ENCODE data around the gene TRABD2B. TPM values are rescaled to one million over a fixed set of nuclear protein-coding genes. Genes with fewer than 3 reads are reported as not detected.

Gene TRABD2B
- total and polyA plus RNA-seq, 2 of the 13 experiments (the other 11 are each of a cell fraction or from before 2014, with no cell fraction given) = 0.04 TPM; not detected in 1

- WGBS (ENCODE audit: low lambda C conversion rate) = 1% methylated on average over 8 of the region's 8 CpGs
- peak overlapping the region; percentile 88 for H3K4me2 ChIP-seq (ENCODE audit: low read depth, low read length)
- peak; percentile 91 for DNase-seq (ENCODE audit: low spot score)
- no peaks in the 10 kb centered on the region for H3K79me2 ChIP-seq (ENCODE audit: insufficient read depth, low read length)
- intact Hi-C loops (cut with micrococcal nuclease; ENCODE audit: unreplicated experiment) = loop anchor here (2.0 to 5.0 kb wide), 2 partner anchors 78 to 181 kb away; no protein-coding TSS in a partner anchor
- no peaks in the 10 kb centered on the region for H3K9me3 ChIP-seq (ENCODE audit: low read length)
- in situ Hi-C loops (cut with HindIII; ENCODE audit: extremely low pct_ligation_motif_present, low pct_unique_long_range_greater_than_20kb) = no loop called here
- peak overlapping the region; percentile 15 to 65 (median 31); a peak in 5 of 6 replicates for H3K4me3 ChIP-seq (replicated peaks in 1 of 3; ENCODE audit: insufficient read depth in 1 of 3, low read depth in 2 of 3, low read length in 3 of 3)
- H2AFZ ChIP-seq (ENCODE audit: low read length) = no peak overlapping the region
- ChIA-PET CTCF (ENCODE audit: low intra/inter-chr PET ratio, low total read pairs) (no interaction called here), POLR2A (interaction anchor here (0.6 to 4.0 kb wide), 26 partner anchors 12 to 585 kb away, joined by 3 to 44 read pairs (median 4); partner anchors contain the start of genes CMPK1, FOXD2 and SLC5A9)
- BruUV-seq (replicated peaks) = TSS peak; percentile 70
- H3K4me1 ChIP-seq (ENCODE audit: insufficient read depth, low read length) = peaks cover 100% of the 10 kb centered on the region
- FAIRE-seq = peak; percentile 97
- peak; percentile 74 for ATAC-seq
- peak overlapping the region; percentile 85 for H3K27ac ChIP-seq (ENCODE audit: extremely low read length, insufficient read depth, low read length)
- H3K36me3 ChIP-seq (replicated peaks in 1 of 2; ENCODE audit: control insufficient read depth in 1 of 2, insufficient read depth in 2 of 2, low read length in 2 of 2) = no peaks in the 10 kb centered on the region
- peak overlapping the region; percentile 65 for H3K9ac ChIP-seq (ENCODE audit: insufficient read depth, low read depth, low read length)
- no peaks in the 10 kb centered on the region for H3K27me3 ChIP-seq (ENCODE audit: control insufficient read depth in 1 of 2, insufficient read depth in 2 of 2, low read length in 2 of 2)
- H4K20me1 ChIP-seq (ENCODE audit: insufficient read depth, low read length) = no peaks in the 10 kb centered on the region
- TF ChIP-seq MXD4 (CRISPR knock-in tag; IDR thresholded peaks at IDR 0.05) (peak; percentile 44; the same call in 1 of the 2 replicates), RCOR2 (CRISPR knock-in tag; IDR thresholded peaks at IDR 0.05) (no peak), ZNF703 (CRISPR knock-in tag; IDR thresholded peaks at IDR 0.05; ENCODE audit: borderline replicate concordance) (no peak), TOPORS (CRISPR knock-in tag; IDR thresholded peaks at IDR 0.05) (no peak), ZSCAN5A (CRISPR knock-in tag; IDR thresholded peaks at IDR 0.05; ENCODE audit: borderline replicate concordance) (no peak), HOXA7 (CRISPR knock-in tag; IDR thresholded peaks at IDR 0.05) (no peak), NCOR1 (IDR thresholded peaks at IDR 0.05; ENCODE audit: borderline replicate concordance, low read length) (peak; percentile 51; the same call in 1 of the 2 replicates), ZNF570 (CRISPR knock-in tag; IDR thresholded peaks at IDR 0.05; ENCODE audit: borderline replicate concordance) (no peak), E2F1 (CRISPR knock-in tag; IDR thresholded peaks at IDR 0.05) (no peak), XBP1 (CRISPR knock-in tag; IDR thresholded peaks at IDR 0.05) (no peak), ATF4 (CRISPR knock-in tag; IDR thresholded peaks at IDR 0.05) (no peak), ZNF205 (CRISPR knock-in tag; IDR thresholded peaks at IDR 0.05) (no peak), HOXA5 (CRISPR knock-in tag; IDR thresholded peaks at IDR 0.05) (no peak), ZKSCAN5 (CRISPR knock-in tag; IDR thresholded peaks at IDR 0.05) (no peak), ZNF230 (CRISPR knock-in tag; IDR thresholded peaks at IDR 0.05) (no peak), ATF1 (CRISPR knock-in tag; IDR thresholded peaks at IDR 0.05) (0 out of 2 replicates have a peak, but pooled peaks have one; percentile 24), TFDP2 (CRISPR knock-in tag; IDR thresholded peaks at IDR 0.05) (0 out of 2 replicates have a peak, but pooled peaks have one; percentile 13), ZFP36L1 (CRISPR knock-in tag; IDR thresholded peaks at IDR 0.05) (0 out of 2 replicates have a peak, but pooled peaks have one; percentile 85), AGO2 (optimal IDR thresholded peaks at IDR 0.05; ENCODE audit: low read depth, low read length) (no peak)
These were observed 78.8 kb downstream of the TRABD2B start for GRCh38 chr1:47918257-47918867.
